ENCODE results near the gene TPPP.

TPPP gene

GRCh38 chr5:639253-639530 lies 54.0 kb downstream of the TPPP start:
- no peak overlapping the region for H3K4me3 ChIP-seq (ENCODE audit: low read length)
- no peak for DNase-seq (ENCODE audit: low read depth)
- TF ChIP-seq CTCF (conservative IDR thresholded peaks at IDR 0.05; ENCODE audit: low read depth, low read length): no peak

GRCh38 chr5:638501-639252 lies 54.5 kb downstream of the TPPP start:
- TF ChIP-seq CTCF (conservative IDR thresholded peaks at IDR 0.05; ENCODE audit: low read depth, low read length): no peak
- DNase-seq (ENCODE audit: low read depth): no peak
- H3K4me3 ChIP-seq (ENCODE audit: low read length): no peak overlapping the region

- TF ChIP-seq CTCF (conservative IDR thresholded peaks at IDR 0.05; ENCODE audit: low read depth, low read length): no peak
- H3K4me3 ChIP-seq (ENCODE audit: low read length): no peak overlapping the region
- DNase-seq (ENCODE audit: low read depth): no peak
Measured at GRCh38 chr5:637581-638450, 55.3 kb downstream of the TPPP start.

GRCh38 chr5:636951-637350 lies 56.2 kb downstream of the TPPP start:
- no peak for TF ChIP-seq CTCF (conservative IDR thresholded peaks at IDR 0.05; ENCODE audit: low read depth, low read length)

GRCh38 chr5:635306-636055 lies 57.7 kb downstream of the TPPP start:
- no peak overlapping the region for H3K4me3 ChIP-seq (ENCODE audit: low read length)
- TF ChIP-seq CTCF (conservative IDR thresholded peaks at IDR 0.05; ENCODE audit: low read depth, low read length): no peak
- no peak for DNase-seq (ENCODE audit: low read depth)

More at GRCh38 chr5:636951-637350, 56.2 kb downstream of the TPPP start:
- H3K4me3 ChIP-seq (ENCODE audit: low read length): no peak overlapping the region
- DNase-seq (ENCODE audit: low read depth): no peak

- no peak for TF ChIP-seq CTCF (conservative IDR thresholded peaks at IDR 0.05; ENCODE audit: low read depth, low read length)
- DNase-seq (ENCODE audit: low read depth): no peak
- H3K4me3 ChIP-seq (ENCODE audit: low read length): no peak overlapping the region
Measured at GRCh38 chr5:634191-634590, 59.0 kb downstream of the TPPP start.

Measured in retinal pigment epithelial cell (primary cell).